Activated naive CD4-positive, alpha-beta T cell treated with anti-CD3 and anti-CD28 coated beads, Interleukin-2, amount 50 U/mL, for 24 hours (primary cell): ENCODE measurements around the gene DEPDC1B.
"Not testable (repeated sequence)": the region's sequence is repeated elsewhere in the genome, so short reads cannot be mapped to it uniquely, and the experiment has no call there.

ENCODE experiments used
- H3K27ac Mint-ChIP-seq: one replicate; pipeline ENCODE4 v1.8.0; 2021; ENCODE audit warnings: mild to moderate bottlenecking, mixed read lengths
- H3K27me3 Mint-ChIP-seq: one replicate; pipeline ENCODE4 v1.8.0; 2021; ENCODE audit warnings: mixed read lengths
- H3K36me3 Mint-ChIP-seq: one replicate; pipeline ENCODE4 v1.8.0; 2021; ENCODE audit warnings: mixed read lengths
- H3K4me1 Mint-ChIP-seq: one replicate; pipeline ENCODE4 v1.8.0; 2021; ENCODE audit warnings: mixed read lengths
- H3K4me3 Mint-ChIP-seq: one replicate; pipeline ENCODE4 v1.8.0; 2021; ENCODE audit warnings: mild to moderate bottlenecking, mixed read lengths
- H3K9me3 Mint-ChIP-seq: one replicate; pipeline ENCODE4 v1.8.0; 2021; ENCODE audit warnings: mixed read lengths

Gene DEPDC1B

DNA sequence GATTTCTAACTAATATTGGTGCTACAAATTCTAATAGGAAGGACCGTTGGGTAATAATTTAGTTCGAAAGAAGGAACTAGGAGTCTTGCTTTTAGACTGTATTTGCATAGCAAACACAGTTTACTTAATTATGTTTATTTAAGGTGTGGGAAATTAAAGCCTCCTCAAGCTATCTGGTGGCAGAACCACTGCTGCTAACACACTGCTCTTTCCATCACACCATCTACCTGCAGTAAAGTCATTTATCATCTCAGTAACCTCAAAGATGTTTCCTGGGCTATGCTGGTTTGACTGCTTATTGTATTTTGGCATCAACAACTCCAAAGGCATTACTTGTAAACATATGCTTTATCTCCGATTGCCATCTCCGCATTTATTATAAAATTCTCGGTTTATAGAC is 114.3 kb downstream of the DEPDC1B start:
- H3K27me3 Mint-ChIP-seq: peaks cover 2% of the 10 kb centered on the region

DNA sequence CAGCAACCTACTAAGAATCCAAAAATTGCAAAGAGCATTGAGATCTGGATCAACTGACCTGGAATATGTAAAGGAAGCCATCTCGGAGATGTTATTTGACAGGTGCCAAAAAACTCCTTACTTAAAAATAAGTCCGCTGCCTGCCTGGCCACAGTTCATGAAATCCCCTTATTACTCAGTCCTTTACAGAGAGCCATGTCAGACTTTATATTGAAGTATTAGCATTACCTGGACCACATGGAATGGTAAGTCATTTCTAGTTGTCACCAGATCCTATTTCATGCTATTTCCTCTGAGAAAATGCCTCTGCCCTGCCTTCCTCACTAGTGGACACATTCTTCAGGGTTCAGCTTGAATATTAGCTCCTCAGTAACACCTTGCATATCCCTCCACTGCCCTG is 115.7 kb downstream of the DEPDC1B start:
- Mint-ChIP-seq H3K4me1 (no peaks in the 10 kb centered on the region), H3K9me3 (no peaks in the 10 kb centered on the region), H3K27ac (no peak overlapping the region), H3K4me3 (no peak overlapping the region), H3K27me3 (peaks cover 2% of the 10 kb centered on the region), H3K36me3 (no peaks in the 10 kb centered on the region)

More for the DNA sequence above, 114.3 kb downstream of the DEPDC1B start:
- no peaks in the 10 kb centered on the region for H3K9me3 Mint-ChIP-seq
- no peak overlapping the region for H3K27ac Mint-ChIP-seq
- H3K4me1 Mint-ChIP-seq: no peaks in the 10 kb centered on the region
- no peaks in the 10 kb centered on the region for H3K36me3 Mint-ChIP-seq
- no peak overlapping the region for H3K4me3 Mint-ChIP-seq

DNA sequence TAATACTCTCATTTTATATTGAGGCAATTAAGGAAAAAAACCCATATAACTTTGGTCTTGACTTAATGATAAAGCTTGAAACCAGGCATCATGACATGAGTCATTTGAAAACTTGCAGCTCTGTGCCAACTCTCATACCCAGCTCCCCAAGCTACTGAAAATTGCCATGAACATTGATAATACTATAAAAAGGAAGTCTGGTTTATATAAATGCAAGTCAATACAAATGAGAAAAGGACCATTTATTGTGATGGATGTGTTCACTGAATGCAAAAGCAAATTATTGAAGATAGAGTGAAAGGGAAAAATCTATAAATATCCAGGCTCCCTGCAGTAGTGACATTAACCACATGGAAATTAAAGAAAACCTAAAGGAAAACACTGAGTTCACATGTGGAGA is 116.3 kb downstream of the DEPDC1B start:
- Mint-ChIP-seq H3K27me3 (no peaks in the 10 kb centered on the region), H3K4me3 (no peak overlapping the region), H3K9me3 (no peaks in the 10 kb centered on the region), H3K4me1 (no peaks in the 10 kb centered on the region), H3K36me3 (no peaks in the 10 kb centered on the region), H3K27ac (no peak overlapping the region)

DNA sequence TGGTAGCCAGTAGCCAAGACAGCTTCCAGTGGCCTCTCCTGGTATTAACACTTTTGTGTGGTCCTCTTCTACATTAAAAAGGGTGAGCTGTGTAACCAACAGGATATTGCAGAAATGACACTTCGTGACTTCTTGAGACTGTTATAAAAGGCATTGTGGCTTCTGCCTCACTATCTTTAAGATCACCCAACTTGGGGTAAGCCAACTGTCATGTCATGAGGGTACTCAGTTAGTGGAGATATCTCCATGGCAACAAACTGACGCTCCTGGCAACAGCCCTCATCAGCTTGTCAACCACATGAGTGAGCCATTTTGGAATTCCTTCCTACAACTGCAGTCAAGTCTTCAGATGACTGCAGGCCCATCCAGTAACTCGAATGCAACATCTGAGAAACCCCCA is 121.7 kb downstream of the DEPDC1B start:
- no peak overlapping the region for H3K27ac Mint-ChIP-seq
- H3K36me3 Mint-ChIP-seq: no peaks in the 10 kb centered on the region
- H3K9me3 Mint-ChIP-seq: no peaks in the 10 kb centered on the region
- no peaks in the 10 kb centered on the region for H3K27me3 Mint-ChIP-seq
- no peaks in the 10 kb centered on the region for H3K4me1 Mint-ChIP-seq
- no peak overlapping the region for H3K4me3 Mint-ChIP-seq

DNA sequence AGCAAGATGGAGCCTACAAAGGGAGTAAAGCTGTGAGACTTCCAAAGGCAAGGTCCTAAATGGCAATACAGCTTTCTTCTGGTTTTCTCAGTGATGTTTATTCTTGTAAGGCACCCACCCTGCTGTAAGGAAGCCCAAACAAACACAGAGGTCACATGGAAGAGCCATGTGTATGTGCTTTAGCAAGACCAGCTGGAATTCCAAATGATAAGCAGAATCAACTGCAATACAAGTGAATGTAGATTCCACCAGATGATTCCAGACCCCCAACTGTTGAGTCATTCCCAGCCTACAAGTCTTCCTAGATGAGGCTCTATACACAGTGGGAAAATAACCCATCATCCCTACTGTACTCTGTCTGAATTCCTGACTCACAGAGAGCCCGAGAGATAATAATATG is 122.8 kb downstream of the DEPDC1B start:
- Mint-ChIP-seq H3K27me3 (no peaks in the 10 kb centered on the region), H3K9me3 (peaks cover 5% of the 10 kb centered on the region), H3K36me3 (no peaks in the 10 kb centered on the region), H3K4me1 (no peaks in the 10 kb centered on the region), H3K4me3 (no peak overlapping the region), H3K27ac (no peak overlapping the region)

DNA sequence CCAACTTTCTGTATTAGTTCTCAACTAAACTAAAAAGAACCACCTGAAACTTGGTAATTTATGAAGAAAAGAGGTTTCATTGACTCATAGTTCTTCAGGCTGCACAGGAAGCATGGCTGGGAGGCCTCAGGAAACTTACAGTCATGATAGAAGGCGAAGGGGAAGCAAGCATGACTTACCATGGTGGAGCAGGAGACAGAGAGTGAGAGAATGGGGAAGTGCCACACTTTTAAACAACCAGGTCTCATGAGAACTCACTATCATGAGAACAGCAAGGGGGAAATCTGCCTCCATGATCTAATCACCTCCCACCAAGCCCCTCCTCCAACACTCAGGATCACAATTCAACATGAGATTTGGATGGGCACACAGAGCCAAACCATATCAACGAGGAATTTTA is 123.5 kb downstream of the DEPDC1B start:
- Mint-ChIP-seq H3K27me3 (no peaks in the 10 kb centered on the region), H3K9me3 (peaks cover 5% of the 10 kb centered on the region), H3K4me1 (no peaks in the 10 kb centered on the region), H3K4me3 (no peak overlapping the region), H3K27ac (no peak overlapping the region), H3K36me3 (no peaks in the 10 kb centered on the region)

DNA sequence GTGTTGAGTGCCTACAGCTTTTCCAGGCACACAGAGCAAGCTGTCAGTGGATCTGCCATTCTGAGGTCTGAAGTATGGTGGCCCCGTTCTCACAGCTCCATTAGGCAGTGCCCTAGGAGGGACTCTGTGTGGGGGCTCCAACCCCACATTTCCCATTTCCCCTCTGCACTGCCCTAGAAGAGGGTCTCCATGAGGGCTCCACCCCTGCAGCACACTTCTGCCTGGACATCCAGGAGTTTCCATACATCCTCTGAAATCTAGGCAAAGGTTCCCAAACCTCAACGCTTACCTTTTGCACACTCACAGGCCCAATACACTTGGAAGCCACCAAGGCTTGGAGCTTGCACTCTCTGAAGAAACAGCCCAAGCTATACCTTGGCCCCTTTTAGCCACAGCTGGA is 131.3 kb downstream of the DEPDC1B start:
- H3K9me3 Mint-ChIP-seq: peaks cover 15% of the 10 kb centered on the region
- no peak overlapping the region for H3K27ac Mint-ChIP-seq
- no peaks in the 10 kb centered on the region for H3K4me1 Mint-ChIP-seq
- no peaks in the 10 kb centered on the region for H3K36me3 Mint-ChIP-seq
- no peak overlapping the region for H3K4me3 Mint-ChIP-seq
- no peaks in the 10 kb centered on the region for H3K27me3 Mint-ChIP-seq

DNA sequence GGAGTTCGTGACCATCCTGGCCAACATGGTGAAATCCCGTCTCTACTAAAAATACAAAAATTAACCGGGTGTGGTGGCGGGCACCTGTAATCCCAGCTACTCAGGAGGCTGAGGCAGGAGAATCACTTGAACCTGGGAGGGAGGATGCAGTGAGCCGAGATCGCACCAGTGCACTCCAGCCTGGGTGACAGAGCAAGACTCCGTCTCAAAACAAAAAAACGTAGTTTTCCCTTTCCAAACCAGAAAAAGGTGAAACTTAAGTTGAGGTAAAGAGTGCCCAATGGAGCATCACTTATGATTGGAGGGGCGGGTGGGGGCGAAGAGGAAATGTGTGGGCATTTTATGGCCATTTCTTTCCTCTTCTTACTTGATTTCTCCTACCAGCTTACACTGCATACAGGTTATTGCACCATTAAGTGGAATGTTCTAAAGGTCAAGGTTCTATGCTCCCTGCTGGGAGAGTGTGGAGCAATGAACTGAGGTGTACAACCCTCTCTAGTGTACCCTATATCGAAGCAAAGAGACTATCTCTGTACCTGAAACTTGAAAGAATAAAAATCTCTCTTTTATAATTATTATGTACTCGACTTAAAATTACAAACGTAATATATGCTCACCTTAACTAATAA is 136.2 kb downstream of the DEPDC1B start:
- H3K4me1 Mint-ChIP-seq: no peaks in the 10 kb centered on the region
- no peaks in the 10 kb centered on the region for H3K27me3 Mint-ChIP-seq
- no peak overlapping the region for H3K27ac Mint-ChIP-seq
- H3K4me3 Mint-ChIP-seq: no peak overlapping the region
- H3K36me3 Mint-ChIP-seq: no peaks in the 10 kb centered on the region
- peaks cover 9% of the 10 kb centered on the region for H3K9me3 Mint-ChIP-seq

DNA sequence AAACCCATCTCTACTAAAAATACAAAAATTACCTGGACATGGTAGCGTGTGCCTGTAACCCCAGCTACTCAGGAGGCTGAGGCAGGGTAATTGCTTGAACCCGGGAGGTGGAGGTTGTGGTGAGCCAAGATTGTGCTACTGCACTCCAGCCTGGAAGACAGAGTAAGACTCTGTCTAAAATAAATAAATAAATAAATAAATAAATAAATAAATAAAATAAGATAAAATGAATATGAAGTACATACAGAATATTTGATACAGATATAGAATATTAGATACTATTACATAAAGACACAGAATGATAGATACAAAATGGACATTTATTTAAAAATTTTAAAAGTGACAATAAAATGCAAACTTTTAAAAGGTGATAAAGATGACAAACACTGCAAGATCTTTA is 146.7 kb downstream of the DEPDC1B start:
- H3K36me3 Mint-ChIP-seq, H3K9me3 Mint-ChIP-seq, H3K4me1 Mint-ChIP-seq, H3K4me3 Mint-ChIP-seq, H3K27ac Mint-ChIP-seq, H3K27me3 Mint-ChIP-seq: not testable (repeated sequence)

DNA sequence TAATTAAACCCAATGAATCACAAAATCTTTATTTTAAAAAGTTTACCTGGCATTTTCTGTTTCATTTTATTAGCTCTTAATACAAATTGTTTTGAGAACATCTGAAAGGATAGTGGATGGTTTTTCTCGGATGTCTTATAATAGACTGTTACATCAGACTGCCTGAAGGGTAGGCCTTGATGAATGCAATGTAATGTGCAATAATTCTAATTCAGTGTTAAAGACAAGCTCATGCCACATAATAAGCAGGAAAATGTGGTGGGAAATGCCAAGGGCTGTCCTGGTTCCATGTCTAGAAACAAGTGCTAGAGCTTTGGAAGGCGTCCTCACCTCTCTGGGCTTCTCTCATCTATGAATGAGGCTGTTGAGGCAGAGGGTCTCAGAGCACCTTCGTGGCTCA is 148.1 kb downstream of the DEPDC1B start:
- Mint-ChIP-seq H3K4me1 (no peaks in the 10 kb centered on the region), H3K27me3 (no peaks in the 10 kb centered on the region), H3K4me3 (no peak overlapping the region), H3K27ac (no peak overlapping the region), H3K9me3 (peaks cover 6% of the 10 kb centered on the region), H3K36me3 (no peaks in the 10 kb centered on the region)

DNA sequence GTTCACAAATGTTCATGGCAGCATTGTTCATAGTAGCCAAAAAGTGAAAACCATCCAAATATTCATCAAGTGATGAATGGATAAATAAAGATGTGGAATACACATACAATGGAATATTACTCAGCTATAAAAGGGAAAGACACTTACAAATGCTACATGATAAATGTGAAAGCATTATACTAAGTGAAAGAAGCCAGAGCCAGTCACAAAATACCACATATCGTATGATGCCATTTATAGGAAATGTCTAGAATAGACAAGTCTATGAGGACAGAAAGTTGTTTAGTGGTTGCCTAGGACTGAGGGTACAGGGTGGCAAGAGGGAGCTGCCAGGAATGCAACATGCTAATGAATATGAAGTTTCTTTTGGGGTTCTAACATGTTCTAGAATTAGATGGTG is 148.7 kb downstream of the DEPDC1B start:
- H3K4me3 Mint-ChIP-seq: no peak overlapping the region
- no peak overlapping the region for H3K27ac Mint-ChIP-seq
- H3K36me3 Mint-ChIP-seq: no peaks in the 10 kb centered on the region
- no peaks in the 10 kb centered on the region for H3K4me1 Mint-ChIP-seq
- H3K9me3 Mint-ChIP-seq: peaks cover 6% of the 10 kb centered on the region
- no peaks in the 10 kb centered on the region for H3K27me3 Mint-ChIP-seq

DNA sequence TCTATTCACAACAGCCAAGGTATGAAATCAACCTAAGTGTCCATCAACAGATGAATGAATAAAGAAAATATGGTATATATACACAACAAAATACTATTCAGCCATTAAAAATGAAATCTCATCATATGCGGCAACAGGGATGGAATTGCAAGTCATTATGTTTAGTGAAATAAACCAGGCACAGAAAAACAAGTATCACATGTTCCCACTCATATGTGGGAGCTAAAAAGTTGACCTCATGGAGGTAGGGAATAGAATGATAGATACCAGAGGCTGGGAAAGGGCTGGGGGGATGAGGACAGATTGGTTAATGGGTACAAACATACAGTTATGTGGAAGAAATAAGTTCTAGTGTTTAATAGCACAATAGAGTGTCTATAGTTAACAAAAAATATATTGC is 149.7 kb downstream of the DEPDC1B start:
- Mint-ChIP-seq H3K27ac (no peak overlapping the region), H3K4me3 (no peak overlapping the region), H3K27me3 (no peaks in the 10 kb centered on the region), H3K4me1 (no peaks in the 10 kb centered on the region), H3K9me3 (peaks cover 6% of the 10 kb centered on the region), H3K36me3 (no peaks in the 10 kb centered on the region)

DNA sequence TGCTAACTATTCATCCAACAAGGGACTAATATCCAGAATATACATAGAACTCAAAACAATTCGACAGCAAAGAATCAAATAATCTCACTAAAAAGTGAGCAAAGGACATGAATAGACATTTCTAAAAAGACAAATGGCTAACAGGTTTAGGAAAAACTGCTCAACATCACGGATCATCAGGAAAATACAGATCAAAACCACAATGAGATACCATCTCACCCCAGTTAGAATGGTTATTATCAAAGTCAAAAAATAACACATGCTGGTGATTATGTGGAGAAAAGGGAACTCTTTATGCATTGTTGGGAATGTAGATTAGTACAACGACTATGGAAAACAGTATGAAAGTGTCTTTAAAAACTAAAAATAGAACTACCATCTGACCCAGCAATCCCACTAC is 150.1 kb downstream of the DEPDC1B start:
- Mint-ChIP-seq H3K4me3 (no peak overlapping the region), H3K27ac (no peak overlapping the region), H3K36me3 (no peaks in the 10 kb centered on the region), H3K27me3 (no peaks in the 10 kb centered on the region), H3K4me1 (no peaks in the 10 kb centered on the region), H3K9me3 (peaks cover 6% of the 10 kb centered on the region)
